Testis (tissue), 2 donors: ENCODE data around the gene ZNF521.

ENCODE experiments used
- POLR2A ChIP-seq: fragments of 450-650 bp; IDR thresholded peaks from one replicate; pipeline ENCODE4 v1.6.1; 2017; ENCODE audit warnings: antibody characterized with exemption, mild to moderate bottlenecking, moderate library complexity
- TF ChIP-seq, protein P1 (sequence below), 3 experiments: fragments of 450-650 bp in 2 of 3; fragments of 200-600 bp in 1 of 3; sonication (generic) in 1 of 3; IDR thresholded peaks; one replicate each; pipeline ENCODE4 v1.5.1; 2016 to 2019; ENCODE audit warnings: antibody characterized with exemption in 3 of 3, mild to moderate bottlenecking in 2 of 3, moderate library complexity in 1 of 3

DNA sequence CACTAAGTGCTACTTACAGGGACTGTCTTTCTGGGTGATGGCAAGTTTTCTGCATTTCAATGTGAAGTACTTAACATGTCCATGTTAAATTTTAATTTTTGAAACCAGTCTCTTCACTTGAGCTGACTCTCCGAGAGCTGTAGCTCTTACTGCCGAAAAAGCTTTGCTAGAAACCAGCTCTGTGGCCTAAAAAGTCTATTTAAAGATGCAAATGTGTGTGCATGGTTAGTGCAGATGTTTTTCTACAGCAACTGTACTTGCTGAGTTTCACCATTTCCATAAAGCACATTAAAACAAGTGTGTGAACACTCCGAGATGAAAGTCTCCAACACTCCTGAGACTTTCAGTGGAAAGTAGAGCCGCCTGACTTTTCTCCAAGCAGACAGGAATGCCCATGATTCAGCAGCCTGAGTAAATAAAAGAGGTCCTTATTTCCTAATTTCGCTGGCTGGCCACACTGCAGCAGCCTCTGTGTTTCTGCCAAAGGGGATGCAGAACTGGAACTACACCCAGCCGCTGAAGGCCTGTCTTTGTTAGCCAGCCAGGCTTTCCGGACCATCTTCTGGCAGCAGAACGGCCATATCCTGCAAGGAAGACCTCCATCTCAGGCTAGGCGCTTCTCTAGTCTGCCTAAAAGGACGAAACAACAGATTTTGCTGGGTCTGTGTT, 121.2 kb downstream of the ZNF521 start:
- TF ChIP-seq, protein P1, sequence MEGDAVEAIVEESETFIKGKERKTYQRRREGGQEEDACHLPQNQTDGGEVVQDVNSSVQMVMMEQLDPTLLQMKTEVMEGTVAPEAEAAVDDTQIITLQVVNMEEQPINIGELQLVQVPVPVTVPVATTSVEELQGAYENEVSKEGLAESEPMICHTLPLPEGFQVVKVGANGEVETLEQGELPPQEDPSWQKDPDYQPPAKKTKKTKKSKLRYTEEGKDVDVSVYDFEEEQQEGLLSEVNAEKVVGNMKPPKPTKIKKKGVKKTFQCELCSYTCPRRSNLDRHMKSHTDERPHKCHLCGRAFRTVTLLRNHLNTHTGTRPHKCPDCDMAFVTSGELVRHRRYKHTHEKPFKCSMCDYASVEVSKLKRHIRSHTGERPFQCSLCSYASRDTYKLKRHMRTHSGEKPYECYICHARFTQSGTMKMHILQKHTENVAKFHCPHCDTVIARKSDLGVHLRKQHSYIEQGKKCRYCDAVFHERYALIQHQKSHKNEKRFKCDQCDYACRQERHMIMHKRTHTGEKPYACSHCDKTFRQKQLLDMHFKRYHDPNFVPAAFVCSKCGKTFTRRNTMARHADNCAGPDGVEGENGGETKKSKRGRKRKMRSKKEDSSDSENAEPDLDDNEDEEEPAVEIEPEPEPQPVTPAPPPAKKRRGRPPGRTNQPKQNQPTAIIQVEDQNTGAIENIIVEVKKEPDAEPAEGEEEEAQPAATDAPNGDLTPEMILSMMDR (IDR thresholded peaks at IDR 0.05), result no peak
- no peak for TF ChIP-seq POLR2A
